ENCODE data around the gene ZNF765. TPM values are rescaled to one million over a fixed set of nuclear protein-coding genes. Genes with fewer than 3 reads are reported as not detected.
A peak's percentile ranks its signal among the peaks of the same experiment; 100 is the strongest.
"Not testable (repeated sequence)": the region's sequence is repeated elsewhere in the genome, so short reads cannot be mapped to it uniquely, and the experiment has no call there.

Gene ZNF765
- total and polyA plus RNA-seq, 7 donors = 1.5 to 8.3 (median 2.5) TPM

DNA sequence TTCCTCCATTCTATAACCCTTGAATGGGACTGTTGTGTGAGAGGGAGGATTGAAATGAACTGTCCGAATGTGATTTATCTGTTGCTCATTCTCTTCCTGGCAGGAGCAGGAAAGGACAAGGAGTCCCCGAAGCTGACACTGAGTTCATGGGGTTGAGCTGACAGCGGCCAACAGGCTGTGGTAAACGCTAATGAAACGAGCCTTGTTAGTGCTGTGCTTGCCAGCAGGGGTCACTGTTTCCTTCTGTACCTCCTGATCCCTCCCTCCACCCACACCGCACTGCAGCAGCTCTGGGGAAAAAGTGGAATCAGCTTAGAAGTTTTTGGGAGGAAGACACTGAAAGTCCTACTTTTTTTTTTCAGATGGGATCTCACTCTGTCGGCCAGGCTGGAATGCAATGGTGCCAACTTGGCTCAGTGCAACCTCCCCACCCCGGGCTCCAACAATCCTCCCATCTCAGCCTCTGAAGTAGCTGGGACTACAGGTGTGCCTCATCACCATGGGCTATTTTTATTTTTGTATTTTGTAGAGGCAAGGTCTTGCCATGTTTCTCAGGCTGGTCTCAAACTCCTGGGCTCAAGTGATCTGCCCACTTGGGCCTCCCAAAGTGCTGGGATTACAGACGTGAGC, 30.1 kb downstream of the ZNF765 start:
- peak; percentile 75 for TF ChIP-seq CTCF (IDR thresholded peaks at IDR 0.05)
- ATAC-seq (peak; percentile 71 to 90 (median 82)), DNase-seq (peak; percentile 70 to 82)
- Histone ChIP-seq H3K27me3 (ENCODE audit: insufficient read depth in 3 of 3, low read length in 2 of 3) (peaks cover 0 to 3% (median 0%) of the 10 kb centered on the region in 3 donors), H3K4me1 (no peaks in the 10 kb centered on the region), H3K9me3 (no peaks in the 10 kb centered on the region), H3K27ac (no peak overlapping the region), H3K36me3 (ENCODE audit: insufficient read depth in 1 of 2, low read depth in 1 of 2) (no peaks in the 10 kb centered on the region), H3K4me3 (no peak overlapping the region)
- intact Hi-C loops (cut with DNase I) = loop anchor here in 1 of 2 donors (5.0 kb wide), 1 partner anchor 322 kb away; no protein-coding TSS in a partner anchor
- 21 to 25% (median 24%) methylated on average over 8 to 9 of the region's 9 CpGs for WGBS, 3 donors

DNA sequence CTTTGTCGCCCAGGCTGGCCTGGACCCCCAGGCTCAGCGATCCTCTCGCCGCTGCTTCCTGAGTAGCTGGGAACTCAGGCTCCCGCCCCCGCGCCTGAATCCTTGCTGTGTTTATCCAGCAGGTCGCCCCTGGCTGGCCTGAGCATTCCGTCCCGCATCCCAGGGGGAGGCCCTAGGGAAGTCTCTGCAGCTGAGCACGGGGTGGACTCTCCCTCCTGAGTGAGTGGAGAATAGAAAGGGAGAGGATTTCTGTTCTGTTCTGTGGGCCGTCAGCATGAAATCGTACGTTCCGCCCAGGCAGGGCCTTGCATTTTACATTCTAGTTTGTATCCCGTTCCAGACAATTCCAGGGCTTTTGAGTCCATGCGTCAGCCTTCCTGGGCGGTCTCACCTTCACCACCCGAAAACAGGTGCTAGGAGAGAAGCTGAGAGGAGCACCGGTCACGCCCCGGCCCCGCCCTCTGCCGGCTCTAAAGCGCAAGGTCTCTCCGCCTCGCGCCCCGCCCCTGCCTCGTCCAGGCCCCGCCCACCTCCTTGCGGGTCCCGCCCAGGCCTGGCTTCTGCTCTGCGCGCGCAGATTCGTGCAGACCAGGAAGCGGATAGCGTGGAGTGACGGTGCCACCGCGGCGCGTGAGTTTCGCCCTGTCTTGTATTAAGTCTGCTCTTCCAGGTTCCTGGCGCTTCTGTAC, 36.6 kb downstream of the ZNF765 start, which contains the start of gene ZNF761:
ZNF761 (plus strand) TSS at position 586 of the 689 bp plus-strand sequence. CDS start 15,285 bp downstream, outside the sequence.
- H3K9me3 ChIP-seq = no peaks in the 10 kb centered on the region
- WGBS, 3 donors = 1% methylated on average over 42 to 46 of the region's 46 CpGs
- H3K4me1 ChIP-seq = no peaks in the 10 kb centered on the region
- peak; percentile 34 for TF ChIP-seq CTCF (IDR thresholded peaks at IDR 0.05)
- ATAC-seq = peak; percentile 100
- H3K4me3 ChIP-seq = peak within 1 kb of the TSS; percentile 72
- peak; percentile 94 to 97 for DNase-seq
- intact Hi-C loops (cut with DNase I) = loop anchor here in 1 of 2 donors (5.0 kb wide), 3 partner anchors 36 to 86 kb away; partner anchors contain the start of gene ZNF813
- H3K36me3 ChIP-seq (ENCODE audit: insufficient read depth in 1 of 2, low read depth in 1 of 2) = peaks cover under 1 to 19% of the 10 kb centered on the region in 2 donors
- no peaks in the 10 kb centered on the region for H3K27me3 ChIP-seq (ENCODE audit: insufficient read depth in 3 of 3, low read length in 2 of 3)
- peak within 1 kb of the TSS; percentile 66 for H3K27ac ChIP-seq

DNA sequence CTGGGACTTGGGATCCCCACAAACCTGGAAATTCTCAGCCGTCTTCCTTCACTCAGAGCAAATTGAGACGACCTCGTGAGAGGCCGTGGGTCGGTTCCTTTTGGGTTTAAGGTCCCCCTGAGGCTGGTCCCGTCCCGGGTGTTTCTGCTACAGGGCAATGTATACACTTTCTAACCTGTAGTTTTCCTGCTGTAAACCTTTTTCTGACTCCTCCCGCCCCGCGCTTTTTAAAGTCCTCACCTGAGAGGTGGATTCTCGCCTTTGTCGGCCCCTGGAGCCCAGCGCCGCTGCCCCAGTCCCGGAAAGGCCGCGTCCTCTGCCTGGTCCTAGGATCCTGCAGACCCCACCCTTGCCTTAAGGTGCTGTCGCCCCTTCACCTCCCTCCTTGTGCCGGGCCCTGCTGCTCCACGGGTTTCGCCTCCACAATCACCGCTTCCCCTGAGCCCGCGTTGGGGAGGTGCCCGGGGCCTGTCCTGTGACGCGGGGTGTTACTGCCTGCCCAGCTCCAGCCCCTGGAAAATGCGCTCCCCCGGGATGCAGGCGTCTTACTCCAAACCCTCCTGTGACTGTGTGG, 37.2 kb downstream of the ZNF765 start:
- ATAC-seq (peak; percentile 20 to 53 (median 22)), DNase-seq (peak; percentile 48 to 63)
- 0 to 1% (median 1%) methylated on average over 30 of the region's 30 CpGs for WGBS, 3 donors
- Histone ChIP-seq H3K36me3 (ENCODE audit: insufficient read depth in 1 of 2, low read depth in 1 of 2) (peaks cover 5 to 21% of the 10 kb centered on the region in 2 donors), H3K4me3 (peak overlapping the region; percentile 72), H3K9me3 (no peaks in the 10 kb centered on the region), H3K27ac (peak overlapping the region; percentile 66), H3K27me3 (ENCODE audit: insufficient read depth in 3 of 3, low read length in 2 of 3) (no peaks in the 10 kb centered on the region), H3K4me1 (no peaks in the 10 kb centered on the region)
- no peak for TF ChIP-seq CTCF (IDR thresholded peaks at IDR 0.05)
- intact Hi-C loops (cut with DNase I) = loop anchor here in 1 of 2 donors (5.0 kb wide), 3 partner anchors 35 to 85 kb away; partner anchors contain the start of gene ZNF813

DNA sequence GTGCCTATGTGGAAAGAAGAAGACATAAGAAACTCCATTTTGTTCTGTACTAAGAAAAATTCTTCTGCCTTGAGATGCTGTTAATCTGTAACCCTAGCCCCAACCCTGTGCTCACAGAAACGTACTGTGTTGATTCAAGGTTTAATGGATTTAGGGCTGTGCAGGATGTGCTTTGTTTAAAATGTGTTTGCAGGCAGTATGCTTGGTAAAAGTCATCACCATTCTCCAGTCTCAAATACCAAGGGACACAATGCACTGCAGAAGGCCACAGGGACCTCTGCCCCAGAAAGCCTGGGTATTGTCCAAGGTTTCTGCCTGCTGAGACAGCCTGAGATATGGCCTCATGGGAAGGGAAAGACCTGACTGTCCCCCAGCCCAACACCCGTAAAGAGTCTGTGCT, 48.9 kb downstream of the ZNF765 start:
- Histone ChIP-seq H3K36me3 (ENCODE audit: insufficient read depth in 1 of 2, low read depth in 1 of 2) (peaks cover 11 to 51% of the 10 kb centered on the region in 2 donors), H3K9me3 (peaks cover 11% of the 10 kb centered on the region)
- H3K4me3 ChIP-seq; H3K27ac ChIP-seq; H3K27me3 ChIP-seq (ENCODE audit: insufficient read depth in 3 of 3, low read length in 2 of 3); DNase-seq; intact Hi-C loops (cut with DNase I); ATAC-seq; H3K4me1 ChIP-seq: not testable (repeated sequence)
- 92 to 96% (median 94%) methylated on average over 2 of the region's 2 CpGs for WGBS, 3 donors

DNA sequence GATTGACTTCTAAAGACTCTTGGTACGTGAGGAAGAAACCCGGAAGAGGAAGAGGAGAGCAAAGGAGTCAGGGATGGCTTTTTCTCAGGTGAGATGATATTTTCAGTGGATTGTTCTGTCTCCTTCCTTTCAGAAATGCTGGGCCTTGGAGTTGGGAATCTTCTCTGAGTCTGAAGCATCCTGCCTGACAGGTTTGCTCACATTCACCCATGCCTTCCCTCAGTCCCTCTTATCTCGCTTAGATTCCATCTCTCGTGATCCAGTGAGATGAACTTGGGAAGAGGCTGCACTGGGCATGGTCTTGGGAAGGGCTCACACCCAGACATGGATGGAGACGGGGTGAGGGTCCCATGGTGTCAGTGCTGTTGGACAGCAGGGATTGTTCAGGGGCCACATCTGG, 52.2 kb downstream of the ZNF765 start:
- H3K27ac ChIP-seq; DNase-seq; intact Hi-C loops (cut with DNase I); H3K27me3 ChIP-seq (ENCODE audit: insufficient read depth in 3 of 3, low read length in 2 of 3); H3K4me1 ChIP-seq; H3K4me3 ChIP-seq; ATAC-seq: not testable (repeated sequence)
- 81 to 97% (median 94%) methylated on average over 5 of the region's 5 CpGs for WGBS, 3 donors
- Histone ChIP-seq H3K9me3 (peaks cover 11% of the 10 kb centered on the region), H3K36me3 (ENCODE audit: insufficient read depth in 1 of 2, low read depth in 1 of 2) (peaks cover 8 to 64% of the 10 kb centered on the region in 2 donors)

Data from psoas muscle (tissue), 8 donors.